Neural crest cell (in vitro differentiated cells): Measurements from ENCODE around the gene BTNL9. TPM values are rescaled to one million over a fixed set of nuclear protein-coding genes. Genes with fewer than 3 reads are reported as not detected.
"Not testable (repeated sequence)": the region's sequence is repeated elsewhere in the genome, so short reads cannot be mapped to it uniquely, and the experiment has no call there.

Experiments
- DNase-seq: peaks from one replicate; pipeline ENCODE4 v3.0.0; 2021; ENCODE audit warnings: low read depth, mixed read lengths, low spot score
- H3K27ac Mint-ChIP-seq: one replicate; pipeline ENCODE4 v1.8.0; 2021; ENCODE audit warnings: mild to moderate bottlenecking, mixed read lengths; ENCODE audit not compliant: unreplicated experiment
- H3K27me3 Mint-ChIP-seq: 2 replicates; pipeline ENCODE4 v1.8.0; 2021; ENCODE audit warnings: low read depth, mild to moderate bottlenecking, mixed read lengths
- H3K36me3 Mint-ChIP-seq: 2 replicates; pipeline ENCODE4 v1.8.0; 2021; ENCODE audit warnings: low read depth, mild to moderate bottlenecking, mixed read lengths
- H3K4me1 Mint-ChIP-seq: 2 replicates; pipeline ENCODE4 v1.8.0; 2021; ENCODE audit warnings: mixed read lengths
- H3K4me3 Mint-ChIP-seq: one replicate; pipeline ENCODE4 v1.8.0; 2021; ENCODE audit warnings: mild to moderate bottlenecking, mixed read lengths
- H3K9me3 Mint-ChIP-seq: 2 replicates; pipeline ENCODE4 v1.8.0; 2021; ENCODE audit warnings: mixed read lengths
- CTCF ChIP-seq: fragments of 200-600 bp; sonication (generic); conservative IDR thresholded peaks from 2 replicates; pipeline ENCODE4 v1.5.0; 2021; ENCODE audit warnings: antibody characterized with exemption, mild to moderate bottlenecking
- total RNA-seq: library from RNA; stranded (reverse); gene quantifications from 2 replicates; pipeline ENCODE4 v1.2.1, GENCODE V29; 2021

BTNL9 gene
- total RNA-seq, 1 donor from 2014 or later, result not detected

- Mint-ChIP-seq H3K9me3 (no peaks in the 10 kb centered on the region), H3K27ac (no peak overlapping the region)
Measured at GRCh38 chr5:181044662-181045305, 4.7 kb downstream of the BTNL9 start.

GRCh38 chr5:181045316-181045715 is 5.2 kb downstream of the BTNL9 start:
- Mint-ChIP-seq H3K4me1 (no peaks in the 10 kb centered on the region), H3K9me3 (no peaks in the 10 kb centered on the region), H3K4me3 (no peak overlapping the region), H3K36me3 (no peaks in the 10 kb centered on the region), H3K27ac (no peak overlapping the region), H3K27me3 (peaks cover 38% of the 10 kb centered on the region)
- no peak for DNase-seq
- TF ChIP-seq CTCF, result no peak

More at GRCh38 chr5:181044662-181045305, 4.7 kb downstream of the BTNL9 start:
- H3K36me3 Mint-ChIP-seq, result no peaks in the 10 kb centered on the region
- no peak for TF ChIP-seq CTCF
- DNase-seq, result no peak
- H3K4me1 Mint-ChIP-seq, result no peaks in the 10 kb centered on the region
- H3K4me3 Mint-ChIP-seq, result no peak overlapping the region
- peaks cover 38% of the 10 kb centered on the region for H3K27me3 Mint-ChIP-seq

- H3K36me3 Mint-ChIP-seq, H3K27ac Mint-ChIP-seq, DNase-seq, H3K4me3 Mint-ChIP-seq, H3K4me1 Mint-ChIP-seq, H3K9me3 Mint-ChIP-seq: not testable (repeated sequence)
- H3K27me3 Mint-ChIP-seq, result peaks cover 38% of the 10 kb centered on the region
Measured at GRCh38 chr5:181045857-181046256, 5.8 kb downstream of the BTNL9 start.

- no peaks in the 10 kb centered on the region for H3K36me3 Mint-ChIP-seq
- peaks cover 4% of the 10 kb centered on the region for H3K4me1 Mint-ChIP-seq
- H3K4me3 Mint-ChIP-seq, result no peak overlapping the region
- DNase-seq, result no peak
- no peak overlapping the region for H3K27ac Mint-ChIP-seq
- H3K27me3 Mint-ChIP-seq, result peaks cover 40% of the 10 kb centered on the region
- H3K9me3 Mint-ChIP-seq, result no peaks in the 10 kb centered on the region
- no peak for TF ChIP-seq CTCF
Measured at GRCh38 chr5:181047288-181047687, 7.2 kb downstream of the BTNL9 start.

- no peak for TF ChIP-seq CTCF
- no peak overlapping the region for H3K4me3 Mint-ChIP-seq
- H3K9me3 Mint-ChIP-seq, result no peaks in the 10 kb centered on the region
- H3K27me3 Mint-ChIP-seq, result peaks cover 38% of the 10 kb centered on the region
- no peak overlapping the region for H3K27ac Mint-ChIP-seq
- no peak for DNase-seq
- no peaks in the 10 kb centered on the region for H3K36me3 Mint-ChIP-seq
- peaks cover 6% of the 10 kb centered on the region for H3K4me1 Mint-ChIP-seq
Measured at GRCh38 chr5:181047921-181048320, 7.9 kb downstream of the BTNL9 start.

GRCh38 chr5:181050016-181050415 is 9.9 kb downstream of the BTNL9 start:
- H3K36me3 Mint-ChIP-seq, result no peaks in the 10 kb centered on the region
- no peaks in the 10 kb centered on the region for H3K9me3 Mint-ChIP-seq
- DNase-seq, result no peak
- TF ChIP-seq CTCF, result no peak
- H3K4me3 Mint-ChIP-seq, result no peak overlapping the region
- no peak overlapping the region for H3K27ac Mint-ChIP-seq
- peaks cover 12% of the 10 kb centered on the region for H3K4me1 Mint-ChIP-seq
- peaks cover 56% of the 10 kb centered on the region for H3K27me3 Mint-ChIP-seq
